Upper lobe of right lung (tissue), 1 donor: Measurements from ENCODE around the gene GNG8. TPM values are rescaled to one million over a fixed set of nuclear protein-coding genes. Genes with fewer than 3 reads are reported as not detected.

Experiments
- ATAC-seq: fragments of 200-7000 bp; cut with Tn5 transposase; one replicate; pipeline ENCODE4 v1.9.1; 2020; ENCODE audit warnings: mild to moderate bottlenecking, moderate library complexity
- DNase-seq: peaks from one replicate; pipeline ENCODE4 v3.0.0-alpha.2; 2020
- H3K27ac ChIP-seq: fragments of 200-600 bp; one replicate; pipeline ENCODE4 v1.8.0; 2022
- H3K27me3 ChIP-seq: fragments of 200-600 bp; one replicate; pipeline ENCODE4 v1.8.0; 2022; ENCODE audit warnings: mild to moderate bottlenecking
- H3K36me3 ChIP-seq: fragments of 200-600 bp; one replicate; pipeline ENCODE4 v1.8.0; 2022
- H3K4me1 ChIP-seq: fragments of 200-600 bp; one replicate; pipeline ENCODE4 v1.8.0; 2022
- H3K4me3 ChIP-seq: fragments of 200-600 bp; one replicate; pipeline ENCODE4 v1.8.0; 2022; ENCODE audit warnings: mild to moderate bottlenecking
- H3K9me3 ChIP-seq: fragments of 200-600 bp; one replicate; pipeline ENCODE4 v1.8.0; 2022
- CTCF ChIP-seq: fragments of 200-600 bp; IDR thresholded peaks from one replicate; pipeline ENCODE4 v1.8.0; 2022; ENCODE audit warnings: antibody characterized with exemption
- intact Hi-C: fragments of 100-400 bp; cut with DNase I; formaldehyde crosslinking; loops from one replicate; pipeline ENCODE4 v1.11.0; 2022
- total RNA-seq: library from RNA; stranded (reverse); fragmentation: NEBNext Ultra II Directional; extraction: Animal tissue kit (Norgen Biotek cat#: 25700); gene quantifications from one replicate; pipeline ENCODE4 v1.2.1, GENCODE V29; 2021
- donor health status: DM: no; HTN: yes; CAD: no; lungs with severe emphysema.

The GNG8 gene
- total RNA-seq, 1 donor from 2014 or later: not detected

GRCh38 chr19:46585539-46585938 is 50.5 kb downstream of the GNG8 start:
- no peak overlapping the region for H3K27ac ChIP-seq
- H3K9me3 ChIP-seq: no peaks in the 10 kb centered on the region
- no peaks in the 10 kb centered on the region for H3K27me3 ChIP-seq
- intact Hi-C loops: no loop called here
- no peak for TF ChIP-seq CTCF
- H3K36me3 ChIP-seq: no peaks in the 10 kb centered on the region
- no peaks in the 10 kb centered on the region for H3K4me1 ChIP-seq
- DNase-seq (no peak), ATAC-seq (no peak)
- H3K4me3 ChIP-seq: no peak overlapping the region

Other genes with a start within 250 kb of the GNG8 start
- 8.9 TPM for gene CCDC8, start 222.6 kb downstream of the GNG8 start, total RNA-seq
- gene PNMA8C, start 207.3 kb downstream of the GNG8 start, total RNA-seq: not detected
- 1.8 TPM for gene PNMA8A, start 164.6 kb downstream of the GNG8 start, total RNA-seq
- gene PNMA8B, start 140.3 kb downstream of the GNG8 start, total RNA-seq: 1.9 TPM
- gene CALM3, start 34.9 kb downstream of the GNG8 start, total RNA-seq: 142 TPM
- 12.6 TPM for gene PTGIR, start 11.1 kb downstream of the GNG8 start, total RNA-seq
- 10.0 TPM for gene DACT3, start 25.0 kb upstream of the GNG8 start, total RNA-seq
- gene PRKD2, start 80.9 kb upstream of the GNG8 start, total RNA-seq: 58.9 TPM
- gene FKRP, start 109.9 kb upstream of the GNG8 start, total RNA-seq: 14.2 TPM
- 68.5 TPM for gene STRN4, start 110.2 kb upstream of the GNG8 start, total RNA-seq
- gene SLC1A5, start 152.4 kb upstream of the GNG8 start, total RNA-seq: 133 TPM
- 101 TPM for gene AP2S1, start 214.6 kb upstream of the GNG8 start, total RNA-seq
- gene ARHGAP35, start 224.8 kb upstream of the GNG8 start, total RNA-seq: 63.8 TPM